BLaER1 treated with 17β-estradiol and CSF1 and Interleukin-3, amounts not matched to agents 10 nM and 100 nM (cell line): ENCODE data around the gene ADARB2.

Experiments used
- H3K27ac ChIP-seq, 11 experiments: shearing (Covaris generic); formaldehyde crosslinking; 2 replicates each; pipeline ENCODE4 v1.8.1; 2022
- H3K27me3 ChIP-seq, 11 experiments: shearing (Covaris generic); formaldehyde crosslinking; 2 replicates each; pipeline ENCODE4 v1.8.1; 2022
- H3K36me3 ChIP-seq, 11 experiments: shearing (Covaris generic); formaldehyde crosslinking; 2 replicates each; pipeline ENCODE4 v1.8.1; 2022
- H3K4me1 ChIP-seq, 10 experiments: shearing (Covaris generic); formaldehyde crosslinking; 2 replicates each; pipeline ENCODE4 v1.8.1; 2022
- H3K4me2 ChIP-seq, 11 experiments: shearing (Covaris generic); formaldehyde crosslinking; 2 replicates each; pipeline ENCODE4 v1.8.1; 2022
- H3K4me3 ChIP-seq, 10 experiments: shearing (Covaris generic); formaldehyde crosslinking; 2 replicates each; pipeline ENCODE4 v1.8.1; 2022
- H3K9ac ChIP-seq, 11 experiments: shearing (Covaris generic); formaldehyde crosslinking; 2 replicates each; pipeline ENCODE4 v1.8.1; 2022
- H3K9me3 ChIP-seq, 11 experiments: shearing (Covaris generic); formaldehyde crosslinking; replicated peaks in 1 of 11; 2 replicates each; pipeline ENCODE4 v1.8.1; 2022
- H4K20me1 ChIP-seq, 11 experiments: shearing (Covaris generic); formaldehyde crosslinking; 2 replicates each; pipeline ENCODE4 v1.8.1; 2022
- Cebpa-rat ChIP-seq, 11 experiments: shearing (Covaris generic); IDR thresholded peaks; 2 replicates each; pipeline ENCODE4 v1.8.1; 2022

ADARB2 gene

DNA sequence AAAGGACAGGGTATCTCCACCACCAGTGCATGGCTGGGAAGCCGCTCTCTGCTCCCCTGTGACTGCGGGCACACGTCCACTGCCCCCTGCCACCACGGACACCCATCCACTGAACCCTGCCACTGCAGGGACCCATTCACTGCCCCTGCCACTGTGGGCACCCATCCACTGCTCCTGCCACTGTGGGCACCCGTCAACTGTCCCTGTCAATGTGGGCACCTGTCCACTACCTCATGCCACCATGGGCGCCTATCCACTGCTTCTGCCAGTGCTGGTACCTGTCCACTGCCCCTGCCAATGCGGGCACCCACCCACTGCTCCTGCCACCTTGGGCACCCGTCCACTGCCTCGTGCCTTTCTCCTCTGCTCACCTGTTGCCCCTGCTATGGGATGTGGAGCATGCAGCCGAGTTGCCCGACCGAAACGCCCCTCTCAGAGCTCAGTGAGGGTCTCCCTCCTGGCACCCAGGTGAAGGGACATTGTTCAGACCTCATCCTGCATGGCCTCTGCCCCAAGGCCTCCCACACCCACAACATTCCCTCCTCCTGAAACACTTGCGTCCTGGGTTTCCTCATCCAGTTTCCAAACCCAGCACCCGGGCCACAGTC is 207.4 kb downstream of the ADARB2 start:
- Histone ChIP-seq H3K36me3 (no peaks in the 10 kb centered on the region), H3K9me3 (peaks cover 0 to 8% (median 0%) of the 10 kb centered on the region in 11 experiments; a peak in 5 of 22 replicates), H3K4me2 (no peak overlapping the region), H3K9ac (no peak overlapping the region), H3K4me1 (peaks cover 0 to 34% (median 28%) of the 10 kb centered on the region in 10 experiments; a peak in 15 of 20 replicates), H3K4me3 (no peak overlapping the region), H3K27me3 (peaks cover 0 to 20% (median 0%) of the 10 kb centered on the region in 11 experiments; a peak in 8 of 22 replicates), H4K20me1 (peaks cover 0 to 8% (median 0%) of the 10 kb centered on the region in 11 experiments; a peak in 2 of 22 replicates), H3K27ac (no peak overlapping the region)
- TF ChIP-seq Cebpa-rat (IDR thresholded peaks at IDR 0.05), result no peak

DNA sequence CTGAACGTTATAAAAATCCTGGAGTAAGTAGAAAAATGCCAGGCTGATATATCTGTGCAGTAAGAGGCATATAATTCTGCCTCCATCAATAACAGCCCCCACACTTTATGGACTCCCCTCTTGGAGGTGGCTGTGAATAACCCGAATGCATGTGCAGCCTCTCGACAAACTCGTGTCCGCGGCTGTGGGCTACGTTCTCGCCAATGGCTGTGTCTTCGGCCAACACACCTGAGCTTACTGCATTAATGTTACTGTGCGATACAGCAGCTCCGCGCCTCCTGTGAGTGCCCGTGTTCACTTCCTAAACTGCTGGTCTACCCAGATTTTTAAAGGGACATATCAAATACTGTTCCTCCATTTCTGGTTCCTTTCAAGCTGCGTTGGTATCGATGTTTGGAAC is 209.4 kb downstream of the ADARB2 start:
- Histone ChIP-seq H3K27me3 (peaks cover 0 to 18% (median 0%) of the 10 kb centered on the region in 11 experiments; a peak in 8 of 22 replicates), H3K9me3 (peaks cover 0 to 8% (median 0%) of the 10 kb centered on the region in 11 experiments; a peak in 5 of 22 replicates), H3K4me2 (no peak overlapping the region), H4K20me1 (peaks cover 0 to 8% (median 0%) of the 10 kb centered on the region in 11 experiments; a peak in 2 of 22 replicates), H3K4me3 (no peak overlapping the region), H3K36me3 (no peaks in the 10 kb centered on the region), H3K27ac (no peak overlapping the region), H3K4me1 (peaks cover 0 to 33% (median 23%) of the 10 kb centered on the region in 10 experiments; a peak in 15 of 20 replicates), H3K9ac (no peak overlapping the region)
- no peak for TF ChIP-seq Cebpa-rat (IDR thresholded peaks at IDR 0.05)

DNA sequence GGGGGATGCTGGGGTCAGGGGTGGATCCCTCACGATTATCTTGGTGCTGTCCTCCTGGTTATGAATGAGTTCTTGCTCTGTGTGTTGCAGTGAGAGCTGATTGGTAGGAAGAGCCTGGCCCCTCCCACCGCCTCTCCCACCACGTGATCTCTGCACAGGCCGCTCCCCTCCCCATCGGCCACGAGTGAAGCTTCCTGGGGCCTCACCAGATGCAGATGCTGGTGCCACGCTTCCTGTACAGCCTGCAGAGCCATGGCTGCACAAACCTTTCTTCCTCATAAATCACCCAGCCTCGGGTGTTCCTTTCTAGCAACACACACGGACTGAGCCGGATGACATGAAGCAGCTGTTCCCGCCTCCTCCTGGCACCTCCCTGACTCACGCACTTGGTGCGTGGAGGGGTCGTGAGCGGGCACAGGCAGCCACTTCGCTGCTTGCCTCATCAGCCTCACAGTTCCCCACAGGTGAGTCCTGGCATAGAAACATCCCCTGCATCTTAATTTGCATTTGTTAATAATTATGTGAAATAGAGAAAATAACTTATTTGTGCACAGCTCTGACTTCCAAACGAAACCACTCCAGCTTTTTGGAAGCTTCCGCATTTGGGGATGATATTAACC is 210.8 kb downstream of the ADARB2 start:
- H3K4me1 ChIP-seq, result peaks cover 0 to 20% (median 9%) of the 10 kb centered on the region in 10 experiments; a peak in 12 of 20 replicates
- no peak for TF ChIP-seq Cebpa-rat (IDR thresholded peaks at IDR 0.05)
- H3K4me3 ChIP-seq, result no peak overlapping the region
- peaks cover 0 to 8% (median 0%) of the 10 kb centered on the region in 11 experiments; a peak in 5 of 22 replicates for H3K9me3 ChIP-seq
- peaks cover 0 to 6% (median 0%) of the 10 kb centered on the region in 11 experiments; a peak in 5 of 22 replicates for H3K27me3 ChIP-seq
- H3K27ac ChIP-seq, result no peak overlapping the region
- H4K20me1 ChIP-seq, result no peaks in the 10 kb centered on the region; a peak in 1 of 22 replicates
- H3K9ac ChIP-seq, result no peak overlapping the region
- H3K36me3 ChIP-seq, result no peaks in the 10 kb centered on the region
- H3K4me2 ChIP-seq, result peak overlapping the region in 3 of 11 experiments; percentile 12 to 28 (median 24); a peak in 3 of 22 replicates

DNA sequence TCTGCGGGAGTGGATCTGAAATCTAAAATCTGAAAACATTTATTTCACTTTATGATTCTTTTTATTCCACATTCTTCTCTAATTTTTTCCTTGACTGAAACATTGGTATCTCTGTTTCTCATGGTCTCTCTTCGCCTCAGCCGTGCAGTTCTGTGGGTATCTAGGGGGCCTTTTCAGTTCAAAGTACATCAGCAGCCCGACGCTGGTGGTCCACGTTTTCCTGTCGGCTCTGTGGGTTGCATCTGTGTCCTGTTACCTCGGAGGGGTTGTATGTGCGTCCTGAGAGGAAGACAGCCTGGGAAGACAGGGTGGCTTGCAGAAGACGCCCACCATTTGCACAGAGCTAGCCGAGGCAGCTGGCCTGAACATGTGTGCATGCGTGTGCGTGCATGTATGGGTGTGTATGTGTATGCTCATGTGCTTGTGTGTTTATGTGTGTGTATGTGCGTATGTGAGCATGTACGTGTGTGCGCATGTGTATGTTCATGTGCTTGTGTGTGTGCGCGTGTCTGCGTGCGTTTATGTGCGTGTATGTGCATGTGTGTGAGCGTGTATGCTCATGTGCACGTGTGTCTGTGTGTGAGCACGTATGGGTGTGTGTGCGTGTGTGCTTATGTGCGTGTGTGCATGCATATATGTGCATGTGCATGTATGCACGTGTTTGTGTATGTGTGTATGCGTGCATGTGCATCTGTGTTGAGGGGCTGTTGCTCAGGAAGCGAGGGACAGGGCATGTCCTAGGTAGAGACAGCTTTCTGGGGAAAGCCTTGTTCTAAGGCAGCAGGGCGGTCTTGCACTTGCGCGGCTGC is 211.8 kb downstream of the ADARB2 start:
- TF ChIP-seq Cebpa-rat (IDR thresholded peaks at IDR 0.05), result no peak
- Histone ChIP-seq H3K4me2 (no peak overlapping the region), H4K20me1 (no peaks in the 10 kb centered on the region; a peak in 1 of 22 replicates), H3K27ac (no peak overlapping the region), H3K4me1 (peaks cover 0 to 14% (median 4%) of the 10 kb centered on the region in 10 experiments; a peak in 10 of 20 replicates), H3K27me3 (no peaks in the 10 kb centered on the region), H3K9ac (no peak overlapping the region), H3K4me3 (no peak overlapping the region), H3K9me3 (peaks cover 0 to 8% (median 0%) of the 10 kb centered on the region in 11 experiments; a peak in 5 of 22 replicates), H3K36me3 (no peaks in the 10 kb centered on the region)

DNA sequence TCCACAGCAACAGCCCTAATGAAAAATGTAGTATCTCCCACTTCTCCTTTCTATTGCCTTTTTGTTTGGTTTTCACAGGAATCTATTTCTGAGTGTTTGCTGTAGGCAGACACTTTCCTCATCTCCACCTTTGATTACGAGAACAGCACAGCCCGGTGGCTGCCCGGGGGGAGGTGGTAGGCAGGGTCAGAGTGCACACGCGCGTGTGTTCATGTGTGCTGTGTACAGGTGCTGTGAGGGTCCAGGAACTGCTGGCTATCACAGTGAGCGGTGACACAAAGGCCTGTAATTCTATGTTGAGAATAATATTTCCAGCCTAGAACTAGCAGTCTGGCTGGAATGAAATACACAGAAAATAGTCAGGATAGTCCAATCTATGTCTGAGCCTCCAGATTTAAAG is 212.8 kb downstream of the ADARB2 start:
- Histone ChIP-seq H3K4me3 (no peak overlapping the region), H3K36me3 (no peaks in the 10 kb centered on the region), H3K4me1 (peaks cover 0 to 14% (median 4%) of the 10 kb centered on the region in 10 experiments; a peak in 10 of 20 replicates), H3K9me3 (peaks cover 0 to 4% (median 0%) of the 10 kb centered on the region in 11 experiments; a peak in 5 of 22 replicates), H3K4me2 (no peak overlapping the region), H4K20me1 (no peaks in the 10 kb centered on the region; a peak in 1 of 22 replicates), H3K27ac (no peak overlapping the region), H3K27me3 (no peaks in the 10 kb centered on the region), H3K9ac (no peak overlapping the region)
- no peak for TF ChIP-seq Cebpa-rat (IDR thresholded peaks at IDR 0.05)

DNA sequence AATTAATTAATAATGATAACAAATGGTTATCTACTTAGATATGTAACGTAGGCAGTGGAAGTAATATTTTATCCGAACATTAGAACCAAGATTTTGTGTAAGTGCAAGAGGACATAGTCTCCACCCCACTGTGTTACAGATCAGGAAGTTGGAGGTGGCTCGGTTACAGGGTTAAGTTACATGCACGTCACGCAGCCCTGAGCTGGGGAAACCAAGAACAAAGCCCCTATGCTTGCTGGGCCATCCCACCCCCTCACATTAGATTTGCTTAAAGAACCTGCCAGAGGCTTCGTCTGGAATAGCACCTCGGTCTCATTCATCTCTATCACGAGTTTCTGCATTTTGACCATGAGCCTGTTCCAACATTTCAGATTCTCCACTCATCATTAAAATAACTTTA is 214.1 kb downstream of the ADARB2 start:
- H3K27me3 ChIP-seq, result no peaks in the 10 kb centered on the region
- H3K4me1 ChIP-seq, result peaks cover 0 to 14% (median 4%) of the 10 kb centered on the region in 10 experiments; a peak in 10 of 20 replicates
- no peak overlapping the region for H3K9ac ChIP-seq
- no peaks in the 10 kb centered on the region; a peak in 1 of 22 replicates for H4K20me1 ChIP-seq
- no peaks in the 10 kb centered on the region for H3K36me3 ChIP-seq
- no peak overlapping the region for H3K4me3 ChIP-seq
- TF ChIP-seq Cebpa-rat (IDR thresholded peaks at IDR 0.05), result no peak
- H3K27ac ChIP-seq, result no peak overlapping the region
- H3K4me2 ChIP-seq, result peak overlapping the region in 6 of 11 experiments; percentile 2 to 27 (median 16); a peak in 7 of 22 replicates
- H3K9me3 ChIP-seq, result no peaks in the 10 kb centered on the region

DNA sequence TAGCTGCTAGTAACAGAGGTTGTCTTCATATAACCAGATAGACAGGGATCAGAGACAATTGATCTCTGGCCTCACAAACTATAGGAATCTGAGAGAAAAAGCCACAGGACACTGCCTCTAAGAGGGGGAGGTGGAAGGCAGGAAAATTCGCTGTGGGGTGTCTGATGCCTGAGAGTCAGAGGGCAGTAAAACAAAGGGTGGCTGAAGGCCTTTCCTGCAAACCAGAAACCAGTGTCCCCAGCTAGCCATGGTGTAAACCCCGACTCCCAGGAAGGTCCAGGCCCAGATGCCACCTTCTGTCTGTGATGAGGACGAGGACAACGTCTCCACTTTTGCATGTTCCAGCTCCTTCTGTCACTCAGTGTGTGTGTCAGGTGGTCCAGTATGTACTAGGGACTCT is 215.1 kb downstream of the ADARB2 start:
- TF ChIP-seq Cebpa-rat (IDR thresholded peaks at IDR 0.05), result no peak
- Histone ChIP-seq H3K9me3 (no peaks in the 10 kb centered on the region), H3K9ac (no peak overlapping the region), H3K4me2 (no peak overlapping the region; a peak in 1 of 22 replicates), H4K20me1 (no peaks in the 10 kb centered on the region), H3K27me3 (no peaks in the 10 kb centered on the region), H3K4me3 (no peak overlapping the region), H3K36me3 (no peaks in the 10 kb centered on the region), H3K27ac (no peak overlapping the region), H3K4me1 (peaks cover 0 to 14% (median 4%) of the 10 kb centered on the region in 10 experiments; a peak in 10 of 20 replicates)

DNA sequence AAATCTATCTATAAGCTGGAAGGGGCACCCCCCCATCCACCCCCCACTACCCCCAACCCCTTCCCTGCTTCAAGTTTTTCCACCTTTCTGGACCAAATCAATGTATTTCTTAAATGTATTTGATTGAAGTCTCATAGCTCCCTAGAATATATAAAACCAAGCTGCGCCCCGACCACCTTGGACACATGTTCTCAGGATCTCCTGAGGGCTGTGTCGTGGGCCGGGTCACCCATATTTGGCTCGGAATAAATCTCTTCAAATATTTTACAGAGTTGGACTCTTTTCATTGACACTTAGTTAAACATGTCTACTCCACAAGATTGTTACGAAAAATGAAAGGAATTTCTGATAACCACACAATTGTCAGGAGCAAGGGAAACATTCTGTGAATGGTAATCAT is 215.6 kb downstream of the ADARB2 start:
- no peaks in the 10 kb centered on the region for H3K36me3 ChIP-seq
- no peak overlapping the region for H3K4me3 ChIP-seq
- no peak for TF ChIP-seq Cebpa-rat (IDR thresholded peaks at IDR 0.05)
- no peaks in the 10 kb centered on the region for H3K27me3 ChIP-seq
- no peaks in the 10 kb centered on the region for H3K9me3 ChIP-seq
- no peak overlapping the region for H3K4me2 ChIP-seq
- H4K20me1 ChIP-seq, result no peaks in the 10 kb centered on the region
- no peak overlapping the region for H3K27ac ChIP-seq
- peaks cover 0 to 13% (median 4%) of the 10 kb centered on the region in 10 experiments; a peak in 10 of 20 replicates for H3K4me1 ChIP-seq
- no peak overlapping the region for H3K9ac ChIP-seq
